Measurements from ENCODE around the gene ZNF354C. TPM values are rescaled to one million over a fixed set of nuclear protein-coding genes. Genes with fewer than 3 reads are reported as not detected.

Gene ZNF354C
- total and polyA plus RNA-seq, 12 donors: 1.4 to 7.7 (median 3.3) TPM

DNA sequence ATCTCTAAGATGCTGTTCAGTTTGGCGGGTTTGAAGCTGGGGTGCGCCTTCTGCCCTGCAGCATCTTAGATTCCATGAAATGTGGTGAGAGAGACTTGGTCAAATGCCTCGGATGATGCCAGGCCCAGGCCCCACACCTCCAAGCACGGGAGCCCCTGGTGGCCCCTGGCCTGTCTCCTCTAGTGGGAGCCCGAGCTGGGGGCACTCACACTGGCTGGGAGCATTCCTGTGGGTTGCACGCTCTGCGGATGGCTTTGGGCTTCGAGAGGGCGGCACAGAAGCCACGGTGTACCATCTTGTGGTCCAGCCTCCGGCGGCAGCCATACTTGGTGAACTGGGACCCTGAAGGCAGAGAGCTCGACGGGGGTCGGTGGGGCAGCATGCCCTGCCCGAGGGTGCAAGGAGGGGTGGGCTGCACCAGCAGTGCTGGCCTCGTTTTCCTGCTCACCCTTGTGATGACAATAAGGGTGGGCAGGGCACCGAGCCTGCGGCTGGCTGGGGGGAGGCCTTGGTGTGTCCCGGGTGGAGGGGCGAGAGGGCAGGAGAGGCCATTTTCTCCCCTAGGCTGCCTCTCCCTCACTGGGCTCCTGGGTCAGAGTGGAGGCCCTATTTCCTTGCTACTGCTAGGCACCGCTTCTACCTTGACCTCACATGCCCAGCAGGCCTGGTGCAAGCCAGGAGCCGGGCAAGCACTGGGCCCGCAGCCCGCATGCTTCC, 65.8 kb downstream of the ZNF354C start:
- Histone ChIP-seq H3K4me3 (no peak overlapping the region), H3K9me3 (replicated peaks in 1 of 3) (no peaks in the 10 kb centered on the region), H3K27ac (no peak overlapping the region), H3K27me3 (no peaks in the 10 kb centered on the region), H3K36me3 (replicated peaks in 1 of 2) (peaks cover 0 to 12% of the 10 kb centered on the region in 2 donors), H3K4me1 (replicated peaks in 1 of 2) (no peaks in the 10 kb centered on the region)
- WGBS, 4 donors: 85 to 94% (median 91%) methylated on average over 2 to 25 of the region's 25 CpGs
- TF ChIP-seq, protein P1, sequence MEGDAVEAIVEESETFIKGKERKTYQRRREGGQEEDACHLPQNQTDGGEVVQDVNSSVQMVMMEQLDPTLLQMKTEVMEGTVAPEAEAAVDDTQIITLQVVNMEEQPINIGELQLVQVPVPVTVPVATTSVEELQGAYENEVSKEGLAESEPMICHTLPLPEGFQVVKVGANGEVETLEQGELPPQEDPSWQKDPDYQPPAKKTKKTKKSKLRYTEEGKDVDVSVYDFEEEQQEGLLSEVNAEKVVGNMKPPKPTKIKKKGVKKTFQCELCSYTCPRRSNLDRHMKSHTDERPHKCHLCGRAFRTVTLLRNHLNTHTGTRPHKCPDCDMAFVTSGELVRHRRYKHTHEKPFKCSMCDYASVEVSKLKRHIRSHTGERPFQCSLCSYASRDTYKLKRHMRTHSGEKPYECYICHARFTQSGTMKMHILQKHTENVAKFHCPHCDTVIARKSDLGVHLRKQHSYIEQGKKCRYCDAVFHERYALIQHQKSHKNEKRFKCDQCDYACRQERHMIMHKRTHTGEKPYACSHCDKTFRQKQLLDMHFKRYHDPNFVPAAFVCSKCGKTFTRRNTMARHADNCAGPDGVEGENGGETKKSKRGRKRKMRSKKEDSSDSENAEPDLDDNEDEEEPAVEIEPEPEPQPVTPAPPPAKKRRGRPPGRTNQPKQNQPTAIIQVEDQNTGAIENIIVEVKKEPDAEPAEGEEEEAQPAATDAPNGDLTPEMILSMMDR (IDR thresholded peaks at IDR 0.05): no peak
- TF ChIP-seq POLR2A (IDR thresholded peaks at IDR 0.05): no peak
- DNase-seq: peak in 1 of 7 donors; percentile 10
- intact Hi-C loops (cut with DNase I): no loop called here

DNA sequence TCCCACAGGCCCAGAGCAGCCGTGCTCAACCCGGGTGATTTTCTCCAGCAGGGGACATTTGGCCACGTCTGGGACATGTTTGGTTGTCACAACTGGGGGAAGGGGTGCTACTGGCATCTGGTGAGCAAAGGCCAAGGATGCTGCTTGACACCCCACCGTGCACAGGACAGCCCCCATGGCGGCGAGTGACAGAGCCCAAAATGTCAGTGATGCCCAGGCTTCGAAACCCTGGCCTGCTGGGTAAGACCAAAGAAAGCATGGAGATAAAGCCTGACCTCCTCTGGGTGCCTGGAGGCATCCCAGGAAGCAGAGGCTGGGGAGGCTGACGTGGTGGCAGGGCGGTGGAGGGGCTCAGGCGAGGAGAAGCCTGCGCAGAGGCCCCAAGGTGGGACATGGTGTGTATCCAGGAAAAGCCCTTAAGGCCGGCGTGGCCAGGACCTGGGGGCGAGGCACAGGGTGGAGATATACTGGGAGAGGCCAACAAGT, 66.4 kb downstream of the ZNF354C start:
- DNase-seq: peak in 1 of 7 donors; percentile 12
- TF ChIP-seq, protein P1 (IDR thresholded peaks at IDR 0.05): no peak
- no peak for TF ChIP-seq POLR2A (IDR thresholded peaks at IDR 0.05)
- Histone ChIP-seq H3K27me3 (no peaks in the 10 kb centered on the region), H3K9me3 (replicated peaks in 1 of 3) (no peaks in the 10 kb centered on the region), H3K4me3 (no peak overlapping the region), H3K36me3 (replicated peaks in 1 of 2) (peaks cover 0 to 12% of the 10 kb centered on the region in 2 donors), H3K27ac (no peak overlapping the region), H3K4me1 (replicated peaks in 1 of 2) (no peaks in the 10 kb centered on the region)
- intact Hi-C loops (cut with DNase I): no loop called here
- 83 to 91% (median 87%) methylated on average over 12 to 14 of the region's 14 CpGs for WGBS, 4 donors

DNA sequence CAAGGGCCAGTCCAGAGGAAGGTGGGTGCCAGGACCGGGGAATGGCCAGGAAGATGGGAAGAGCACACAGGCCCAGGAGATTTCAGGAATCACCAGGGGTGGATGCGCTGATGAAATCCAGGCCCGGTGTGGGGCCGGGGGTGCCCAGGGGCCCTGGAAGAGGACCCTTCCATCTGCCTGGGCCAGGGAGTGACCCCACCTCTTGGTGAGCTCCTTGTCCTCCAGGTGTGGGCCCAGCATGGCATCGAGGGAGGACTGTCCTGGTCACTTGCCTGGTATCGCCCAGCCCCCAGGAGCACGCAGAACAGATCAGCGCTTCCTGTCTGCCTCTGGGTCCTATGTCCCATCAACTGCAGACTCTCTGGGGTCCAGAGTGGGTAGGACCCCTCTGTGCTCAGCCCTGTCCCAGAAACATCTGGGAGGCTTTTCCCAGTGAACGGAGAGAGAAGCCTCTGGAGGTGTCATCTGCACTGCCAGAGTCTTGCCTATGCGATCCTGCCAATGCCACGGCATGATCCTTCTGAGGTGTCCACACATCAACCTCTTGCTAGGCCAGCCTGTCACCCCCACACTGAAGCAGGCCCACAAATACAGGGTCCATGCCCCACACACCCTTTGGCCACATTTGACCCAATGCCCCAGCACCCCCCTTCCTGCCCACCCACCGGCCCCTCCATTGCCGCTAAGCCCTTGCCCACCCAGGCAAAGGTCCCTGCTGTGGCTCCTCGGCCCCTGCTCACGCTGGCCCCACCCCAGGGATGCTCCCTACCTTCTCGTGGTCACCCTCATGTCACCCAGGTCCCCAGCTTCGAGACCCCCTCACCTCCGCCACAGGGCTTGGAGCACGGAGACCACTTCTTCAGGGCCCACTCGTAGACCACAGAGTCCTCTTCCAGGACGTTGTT, 67.2 kb downstream of the ZNF354C start:
- intact Hi-C loops (cut with DNase I): no loop called here
- peaks cover 0 to 12% of the 10 kb centered on the region in 2 donors for H3K36me3 ChIP-seq (replicated peaks in 1 of 2)
- no peak overlapping the region for H3K4me3 ChIP-seq
- peak in 2 of 7 donors; percentile 11 to 12 for DNase-seq
- no peaks in the 10 kb centered on the region for H3K9me3 ChIP-seq (replicated peaks in 1 of 3)
- H3K27me3 ChIP-seq: no peaks in the 10 kb centered on the region
- TF ChIP-seq, protein P1 (IDR thresholded peaks at IDR 0.05): no peak
- no peak for TF ChIP-seq POLR2A (IDR thresholded peaks at IDR 0.05)
- H3K27ac ChIP-seq: no peak overlapping the region
- H3K4me1 ChIP-seq (replicated peaks in 1 of 2): no peaks in the 10 kb centered on the region
- WGBS, 4 donors: 90 to 97% (median 91%) methylated on average over 11 to 21 of the region's 21 CpGs

DNA sequence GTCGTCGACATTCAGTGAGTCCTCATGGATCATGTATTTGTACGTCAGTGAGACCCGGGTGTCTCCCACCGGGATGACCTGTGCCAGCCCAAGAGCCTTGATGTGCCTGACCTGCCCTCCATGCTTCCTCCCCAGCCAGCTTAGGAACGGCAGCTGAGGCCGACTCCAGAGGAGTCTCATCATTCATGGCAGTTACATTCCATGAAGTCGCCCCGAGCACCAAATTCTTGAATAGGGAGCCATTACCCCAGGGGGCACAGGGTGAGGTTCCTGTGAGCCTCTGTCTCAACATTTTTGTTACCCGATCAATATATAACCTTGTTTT, 67.8 kb downstream of the ZNF354C start:
- TF ChIP-seq POLR2A (IDR thresholded peaks at IDR 0.05): no peak
- TF ChIP-seq, protein P1 (IDR thresholded peaks at IDR 0.05): no peak
- DNase-seq: no peak
- no peak overlapping the region for H3K27ac ChIP-seq
- no peaks in the 10 kb centered on the region for H3K27me3 ChIP-seq
- H3K4me3 ChIP-seq: no peak overlapping the region
- H3K4me1 ChIP-seq (replicated peaks in 1 of 2): no peaks in the 10 kb centered on the region
- peaks cover 0 to 12% of the 10 kb centered on the region in 2 donors for H3K36me3 ChIP-seq (replicated peaks in 1 of 2)
- 84 to 87% (median 86%) methylated on average over 8 to 10 of the region's 10 CpGs for WGBS, 4 donors
- H3K9me3 ChIP-seq (replicated peaks in 1 of 3): no peaks in the 10 kb centered on the region
- intact Hi-C loops (cut with DNase I): no loop called here
